CD4-positive, alpha-beta memory T cell (primary cell): ENCODE measurements around the gene THBS3. TPM values are rescaled to one million over a fixed set of nuclear protein-coding genes. Genes with fewer than 3 reads are reported as not detected.
A peak's percentile ranks its signal among the peaks of the same experiment; 100 is the strongest.

Experiments
- CTCF ChIA-PET: fragments of 350-600 bp; sonication (Branson Sonifier 250); formaldehyde crosslinking; loops from one replicate; lab custom pipeline; 2021; ENCODE audit warnings: inconsistent platforms; ENCODE audit not compliant: partially characterized antibody; lab: Charles Lee
- POLR2A ChIA-PET: fragments of 350-600 bp; sonication (Branson Sonifier 250); formaldehyde crosslinking; loops from one replicate; lab custom pipeline; 2021; ENCODE audit not compliant: partially characterized antibody; lab: Charles Lee
- DNase-seq, 5 donors: peaks; one replicate each; pipeline versions ENCODE4 v3.0.0 to v3.0.0-alpha.2; 2020 to 2022; ENCODE audit warnings: mixed read lengths in 1 of 5
- H3K27ac ChIP-seq: one replicate; pipeline ENCODE4 v1.7.0; 2013; ENCODE audit warnings: low read depth, low read length
- H3K27me3 ChIP-seq: 2 replicates; pipeline ENCODE4 v1.7.0; 2013; ENCODE audit warnings: mild to moderate bottlenecking, low read length, moderate library complexity; ENCODE audit not compliant: insufficient read depth
- H3K36me3 ChIP-seq: 2 replicates; pipeline ENCODE4 v1.7.0; 2013; ENCODE audit warnings: mild to moderate bottlenecking, low read length, moderate library complexity; ENCODE audit not compliant: insufficient read depth
- H3K4me1 ChIP-seq: 2 replicates; pipeline ENCODE4 v1.7.0; 2013; ENCODE audit warnings: mild to moderate bottlenecking, low read length, moderate library complexity; ENCODE audit not compliant: insufficient read depth
- H3K4me3 ChIP-seq, 2 donors: one replicate each; pipeline ENCODE4 v1.7.0; 2013; ENCODE audit warnings: low read length in 2 of 2, mild to moderate bottlenecking in 1 of 2
- H3K9me3 ChIP-seq, 2 donors: one replicate each; pipeline ENCODE4 v1.7.0; 2013; ENCODE audit warnings: low read length in 2 of 2, control low read depth in 1 of 2; ENCODE audit not compliant: control insufficient read depth in 1 of 2
- H3K27ac Mint-ChIP-seq, 7 donors: one replicate each; pipeline ENCODE4 v1.8.0; 2020 to 2021; ENCODE audit warnings: mixed read lengths in 7 of 7, mild to moderate bottlenecking in 6 of 7, inconsistent platforms in 3 of 7, moderate library complexity in 3 of 7
- H3K27me3 Mint-ChIP-seq, 2 donors: one replicate each; pipeline ENCODE4 v1.8.0; 2020 to 2021; ENCODE audit warnings: mixed read lengths in 2 of 2
- H3K36me3 Mint-ChIP-seq, 2 donors: one replicate each; pipeline ENCODE4 v1.8.0; 2020 to 2021; ENCODE audit warnings: mixed read lengths in 2 of 2, inconsistent platforms in 1 of 2, mild to moderate bottlenecking in 1 of 2
- H3K4me1 Mint-ChIP-seq, 4 donors: one replicate each; pipeline ENCODE4 v1.8.0; 2020 to 2021; ENCODE audit warnings: mixed read lengths in 4 of 4, mild to moderate bottlenecking in 1 of 4
- H3K4me3 Mint-ChIP-seq, 8 donors: one replicate each; pipeline ENCODE4 v1.8.0; 2020 to 2021; ENCODE audit warnings: mixed read lengths in 8 of 8, mild to moderate bottlenecking in 7 of 8, moderate library complexity in 6 of 8, inconsistent platforms in 3 of 8
- H3K9me3 Mint-ChIP-seq, 8 donors: one replicate each; pipeline ENCODE4 v1.8.0; 2020 to 2021; ENCODE audit warnings: mixed read lengths in 8 of 8, mild to moderate bottlenecking in 5 of 8, inconsistent platforms in 3 of 8, moderate library complexity in 1 of 8
- intact Hi-C: fragments of 100-400 bp; cut with micrococcal nuclease; formaldehyde crosslinking; loops from one replicate; pipeline ENCODE4 v1.15.1; 2023
- polyA plus RNA-seq, 2 donors: library from polyadenylated mRNA; unstranded; fragments of 300-500 nt; fragmentation: Illumina TruSeq; gene quantifications; one replicate each; pipeline ENCODE4 v1.2.3, GENCODE V29; 2021
- total RNA-seq, 2 experiments: library from RNA; stranded (reverse); gene quantifications; one replicate each; pipeline ENCODE4 v1.2.3, GENCODE V29; 2021

THBS3 gene
- total and polyA plus RNA-seq, 4 experiments from 2014 or later, result 6.1 to 33.5 (median 18.8) TPM

GRCh38 chr1:155172732-155173477, 34.8 kb downstream of the THBS3 start, which contains the start of gene KRTCAP2:
Gene KRTCAP2, minus strand, starts transcription at chr1:155173304. Its CDS starts 80 bp downstream, at chr1:155173224.
- peak; percentile 92 to 95 (median 93) for DNase-seq
- Mint-ChIP-seq H3K27ac (peak within 1 kb of the TSS; percentile 97 to 100 (median 99)), H3K9me3 (peaks cover 0 to 1% (median 0%) of the 10 kb centered on the region in 8 donors), H3K4me1 (peaks cover 31 to 64% (median 47%) of the 10 kb centered on the region in 4 donors), H3K27me3 (no peaks in the 10 kb centered on the region), H3K4me3 (peak within 1 kb of the TSS; percentile 96 to 100 (median 99)), H3K36me3 (peaks cover 20 to 41% of the 10 kb centered on the region in 2 donors)
- intact Hi-C loops, result loop anchor here (1.0 to 10.0 kb wide), 5 partner anchors 34 to 152 kb away; partner anchors contain the start of genes MTX1, RUSC1, SLC50A1 and THBS3
- peaks cover 52% of the 10 kb centered on the region for H3K4me1 ChIP-seq
- H3K27me3 ChIP-seq, result no peaks in the 10 kb centered on the region
- peaks cover 28% of the 10 kb centered on the region for H3K36me3 ChIP-seq
- POLR2A ChIA-PET, result interaction anchor here (0.8 to 4.6 kb wide), 20 partner anchors 21 to 236 kb away, joined by 3 to 35 read pairs (median 5); partner anchors contain the start of genes ADAM15, EFNA4, LENEP and MTX1
- CTCF ChIA-PET, result interaction anchor here (0.7 to 12.5 kb wide), 36 partner anchors 10 to 838 kb away, joined by 3 to 229 read pairs (median 5); partner anchors contain the start of genes ADAM15, MTX1, PBXIP1 and SCAMP3
- no peaks in the 10 kb centered on the region for H3K9me3 ChIP-seq
- peak within 1 kb of the TSS; percentile 87 for H3K27ac ChIP-seq
- H3K4me3 ChIP-seq, result peak within 1 kb of the TSS; percentile 83 to 93

- peaks cover 37 to 68% (median 54%) of the 10 kb centered on the region in 4 donors for H3K4me1 Mint-ChIP-seq
- intact Hi-C loops, result loop anchor here (2.0 to 10.0 kb wide), 4 partner anchors 35 to 153 kb away; partner anchors contain the start of genes MTX1, RUSC1 and THBS3
- ChIA-PET POLR2A (interaction anchor here (1.0 to 4.6 kb wide), 15 partner anchors 22 to 235 kb away, joined by 3 to 35 read pairs (median 7); partner anchors contain the start of genes ADAM15, EFNA4, MTX1 and PMVK), CTCF (interaction anchor here (0.8 to 12.5 kb wide), 27 partner anchors 9 to 679 kb away, joined by 3 to 229 read pairs (median 7); partner anchors contain the start of genes ADAM15, MTX1, PBXIP1 and SLC50A1)
- H3K36me3 Mint-ChIP-seq, result peaks cover 15 to 39% of the 10 kb centered on the region in 2 donors
- Histone ChIP-seq H3K36me3 (peaks cover 21% of the 10 kb centered on the region), H3K4me1 (peaks cover 57% of the 10 kb centered on the region), H3K4me3 (peak overlapping the region; percentile 83 to 93), H3K9me3 (no peaks in the 10 kb centered on the region), H3K27ac (peak overlapping the region; percentile 87), H3K27me3 (no peaks in the 10 kb centered on the region)
- H3K27me3 Mint-ChIP-seq, result no peaks in the 10 kb centered on the region
- peaks cover 0 to 2% (median 0%) of the 10 kb centered on the region in 8 donors for H3K9me3 Mint-ChIP-seq
- DNase-seq, result no peak
- peak overlapping the region; percentile 96 to 100 (median 99) for H3K4me3 Mint-ChIP-seq
- peak overlapping the region; percentile 97 to 100 (median 99) for H3K27ac Mint-ChIP-seq
Observed at GRCh38 chr1:155171836-155172731, 35.6 kb downstream of the THBS3 start.

DNA sequence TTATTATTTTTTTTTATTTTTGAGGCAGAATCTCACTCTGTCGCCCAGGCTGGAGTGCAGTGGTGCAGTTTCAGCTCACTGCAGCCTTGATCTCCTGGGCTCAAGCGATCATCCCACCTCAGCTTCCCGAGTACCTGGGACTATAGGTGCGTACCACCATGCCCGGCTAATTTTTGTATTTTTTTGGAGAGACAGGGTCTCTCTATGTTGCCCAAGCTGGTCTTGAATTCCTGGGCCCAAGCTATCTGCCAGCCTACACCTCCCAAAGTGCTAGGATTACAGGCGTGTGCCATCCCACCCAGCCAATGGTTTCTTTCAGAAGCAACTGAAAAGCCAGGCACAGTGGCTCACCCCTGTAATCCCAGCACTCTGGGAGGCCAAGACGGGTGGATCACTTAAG, 36.9 kb downstream of the THBS3 start:
- no peaks in the 10 kb centered on the region for H3K27me3 Mint-ChIP-seq
- Histone ChIP-seq H3K36me3 (peaks cover 18% of the 10 kb centered on the region), H3K4me3 (no peak overlapping the region), H3K4me1 (peaks cover 46% of the 10 kb centered on the region), H3K27me3 (no peaks in the 10 kb centered on the region), H3K9me3 (no peaks in the 10 kb centered on the region), H3K27ac (no peak overlapping the region)
- peaks cover 31 to 60% (median 45%) of the 10 kb centered on the region in 4 donors for H3K4me1 Mint-ChIP-seq
- H3K27ac Mint-ChIP-seq, result peak overlapping the region in 2 of 7 donors; percentile 13 to 36
- no peak overlapping the region for H3K4me3 Mint-ChIP-seq
- CTCF ChIA-PET, result interaction anchor here (1.2 to 12.5 kb wide), 3 partner anchors 22 to 86 kb away, joined by 4 to 229 read pairs (median 145); no protein-coding TSS in a partner anchor
- no peak for DNase-seq
- H3K9me3 Mint-ChIP-seq, result peaks cover 0 to 2% (median 0%) of the 10 kb centered on the region in 8 donors
- intact Hi-C loops, result loop anchor here (5.0 to 10.0 kb wide), 3 partner anchors 36 to 154 kb away; partner anchors contain the start of genes MTX1, RUSC1 and THBS3
- peaks cover 15 to 31% of the 10 kb centered on the region in 2 donors for H3K36me3 Mint-ChIP-seq
- POLR2A ChIA-PET, result interaction anchor here (1.0 to 1.1 kb wide), 2 partner anchors 35 to 120 kb away, joined by 3 to 4 read pairs; partner anchors contain the start of genes ADAM15 and SLC50A1

- ChIA-PET POLR2A (interaction anchor here (1.0 to 1.1 kb wide), 2 partner anchors 34 to 119 kb away, joined by 3 to 4 read pairs; partner anchors contain the start of genes ADAM15 and SLC50A1), CTCF (interaction anchor here (1.1 to 12.5 kb wide), 4 partner anchors 23 to 85 kb away, joined by 3 to 229 read pairs (median 74); no protein-coding TSS in a partner anchor)
- Mint-ChIP-seq H3K9me3 (peaks cover 0 to 2% (median 0%) of the 10 kb centered on the region in 8 donors), H3K27me3 (no peaks in the 10 kb centered on the region), H3K4me1 (peaks cover 31 to 55% (median 44%) of the 10 kb centered on the region in 4 donors), H3K27ac (peak overlapping the region in 3 of 7 donors; percentile 13 to 74 (median 70)), H3K36me3 (peaks cover 15 to 31% of the 10 kb centered on the region in 2 donors), H3K4me3 (peak overlapping the region in 5 of 8 donors; percentile 9 to 54 (median 36))
- H3K9me3 ChIP-seq, result no peaks in the 10 kb centered on the region
- no peak overlapping the region for H3K27ac ChIP-seq
- no peaks in the 10 kb centered on the region for H3K27me3 ChIP-seq
- peaks cover 40% of the 10 kb centered on the region for H3K4me1 ChIP-seq
- intact Hi-C loops, result loop anchor here (5.0 to 10.0 kb wide), 3 partner anchors 37 to 155 kb away; partner anchors contain the start of genes MTX1, RUSC1 and THBS3
- H3K4me3 ChIP-seq, result no peak overlapping the region
- peaks cover 18% of the 10 kb centered on the region for H3K36me3 ChIP-seq
- DNase-seq, result no peak
Observed at GRCh38 chr1:155170101-155170785, 37.5 kb downstream of the THBS3 start.

GRCh38 chr1:155169541-155169940, 38.2 kb downstream of the THBS3 start:
- H3K4me3 Mint-ChIP-seq, result peak overlapping the region in 1 of 8 donors; percentile 49
- Histone ChIP-seq H3K27ac (no peak overlapping the region), H3K36me3 (peaks cover 18% of the 10 kb centered on the region), H3K9me3 (no peaks in the 10 kb centered on the region), H3K27me3 (no peaks in the 10 kb centered on the region), H3K4me3 (no peak overlapping the region), H3K4me1 (peaks cover 33% of the 10 kb centered on the region)
- H3K27ac Mint-ChIP-seq, result peak overlapping the region in 4 of 7 donors; percentile 3 to 83 (median 60)
- H3K4me1 Mint-ChIP-seq, result peaks cover 25 to 48% (median 39%) of the 10 kb centered on the region in 4 donors
- no peak for DNase-seq
- POLR2A ChIA-PET, result interaction anchor here (0.9 to 1.3 kb wide), 3 partner anchors 34 to 105 kb away, joined by 3 to 4 read pairs (median 3); no protein-coding TSS in a partner anchor
- peaks cover 0 to 2% (median 0%) of the 10 kb centered on the region in 8 donors for H3K9me3 Mint-ChIP-seq
- peaks cover 15 to 31% of the 10 kb centered on the region in 2 donors for H3K36me3 Mint-ChIP-seq
- intact Hi-C loops, result no loop called here
- H3K27me3 Mint-ChIP-seq, result no peaks in the 10 kb centered on the region
- CTCF ChIA-PET, result interaction anchor here (1.1 to 12.5 kb wide), 8 partner anchors 14 to 84 kb away, joined by 3 to 229 read pairs (median 6); no protein-coding TSS in a partner anchor
